IPS-18c (cell line): ENCODE data around the gene TAS1R3.

ENCODE experiments used
- H3K4me3 ChIP-seq: 2 replicates; pipeline ENCODE4 v1.7.0; 2013; ENCODE audit warnings: low read depth, mild to moderate bottlenecking, low read length, moderate library complexity; ENCODE audit not compliant: insufficient read depth
- H3K9me3 ChIP-seq: one replicate; pipeline ENCODE4 v1.6.1; 2013; ENCODE audit warnings: mild to moderate bottlenecking, low read length, moderate library complexity; ENCODE audit not compliant: control insufficient read depth, insufficient read depth

The TAS1R3 gene

GRCh38 chr1:1342061-1342562, 11.0 kb downstream of the TAS1R3 start:
- H3K4me3 ChIP-seq = no peak overlapping the region
- no peaks in the 10 kb centered on the region for H3K9me3 ChIP-seq

- Histone ChIP-seq H3K4me3 (no peak overlapping the region), H3K9me3 (no peaks in the 10 kb centered on the region)
Observed at GRCh38 chr1:1342584-1343115, 11.6 kb downstream of the TAS1R3 start.

GRCh38 chr1:1343811-1344421, 12.8 kb downstream of the TAS1R3 start:
- Histone ChIP-seq H3K4me3 (no peak overlapping the region), H3K9me3 (no peaks in the 10 kb centered on the region)

- no peak overlapping the region for H3K4me3 ChIP-seq
- H3K9me3 ChIP-seq = peaks cover 3% of the 10 kb centered on the region
Observed at GRCh38 chr1:1344655-1345361, 13.7 kb downstream of the TAS1R3 start.

GRCh38 chr1:1345384-1345783, 14.3 kb downstream of the TAS1R3 start:
- H3K9me3 ChIP-seq = peaks cover 3% of the 10 kb centered on the region
- no peak overlapping the region for H3K4me3 ChIP-seq

GRCh38 chr1:1345860-1346500, 14.9 kb downstream of the TAS1R3 start:
- no peak overlapping the region for H3K4me3 ChIP-seq

GRCh38 chr1:1346501-1346890, 15.4 kb downstream of the TAS1R3 start:
- Histone ChIP-seq H3K9me3 (peaks cover 3% of the 10 kb centered on the region), H3K4me3 (no peak overlapping the region)

More at GRCh38 chr1:1345860-1346500, 14.9 kb downstream of the TAS1R3 start:
- H3K9me3 ChIP-seq = peaks cover 3% of the 10 kb centered on the region

GRCh38 chr1:1347026-1347595, 16.0 kb downstream of the TAS1R3 start:
- Histone ChIP-seq H3K4me3 (peak overlapping the region; percentile 74), H3K9me3 (peaks cover 3% of the 10 kb centered on the region)

- Histone ChIP-seq H3K9me3 (peaks cover 3% of the 10 kb centered on the region), H3K4me3 (peak overlapping the region; percentile 74)
Observed at GRCh38 chr1:1347663-1348419, 16.8 kb downstream of the TAS1R3 start.

- Histone ChIP-seq H3K9me3 (peaks cover 3% of the 10 kb centered on the region), H3K4me3 (peak overlapping the region; percentile 74)
Observed at GRCh38 chr1:1348420-1349255, 17.6 kb downstream of the TAS1R3 start.

GRCh38 chr1:1349256-1350012, 18.4 kb downstream of the TAS1R3 start, which contains the start of gene DVL1:
Gene DVL1 (minus strand): TSS chr1:1349418. CDS start chr1:1349065, 353 bp downstream.
- peaks cover 3% of the 10 kb centered on the region for H3K9me3 ChIP-seq
- peak within 1 kb of the TSS; percentile 83 for H3K4me3 ChIP-seq

GRCh38 chr1:1351511-1352427, 20.7 kb downstream of the TAS1R3 start:
- peaks cover 3% of the 10 kb centered on the region for H3K9me3 ChIP-seq
- H3K4me3 ChIP-seq = peak overlapping the region; percentile 34; the same call in 1 of the 2 replicates

GRCh38 chr1:1352786-1353388, 21.8 kb downstream of the TAS1R3 start:
- Histone ChIP-seq H3K4me3 (0 out of 2 replicates have a peak overlapping the region, but pooled peaks have one; percentile 20), H3K9me3 (peaks cover 3% of the 10 kb centered on the region)
